NCI-H1105 treated with DMSO at 0.1 percent for 48 hours (cell line): ENCODE measurements around the gene NRL.

Experiments
- DNase-seq: peaks from one replicate; lab custom pipeline; 2025; lab: John Stamatoyannopoulos, UW

Gene NRL

DNA sequence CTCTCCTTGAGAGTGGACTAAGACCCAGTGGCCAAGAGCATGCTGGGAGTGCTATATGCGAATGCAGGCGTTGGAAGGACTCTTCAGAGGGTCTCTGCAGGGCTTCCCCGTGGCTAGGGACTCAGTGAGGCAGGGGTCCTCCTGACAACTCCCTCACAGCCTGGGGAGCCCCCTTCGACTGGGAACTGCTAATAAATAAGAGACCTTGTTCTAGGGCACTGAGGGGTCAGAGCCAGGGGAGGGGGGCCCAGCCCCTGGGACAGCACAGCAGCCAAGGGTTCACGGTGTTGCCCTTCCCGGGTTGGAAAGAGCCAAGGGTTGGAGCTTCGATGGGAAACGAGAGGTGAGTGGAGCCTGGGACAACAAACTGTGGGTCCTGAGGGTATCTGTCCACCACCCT is 49.3 kb downstream of the NRL start:
- DNase-seq, result no peak

DNA sequence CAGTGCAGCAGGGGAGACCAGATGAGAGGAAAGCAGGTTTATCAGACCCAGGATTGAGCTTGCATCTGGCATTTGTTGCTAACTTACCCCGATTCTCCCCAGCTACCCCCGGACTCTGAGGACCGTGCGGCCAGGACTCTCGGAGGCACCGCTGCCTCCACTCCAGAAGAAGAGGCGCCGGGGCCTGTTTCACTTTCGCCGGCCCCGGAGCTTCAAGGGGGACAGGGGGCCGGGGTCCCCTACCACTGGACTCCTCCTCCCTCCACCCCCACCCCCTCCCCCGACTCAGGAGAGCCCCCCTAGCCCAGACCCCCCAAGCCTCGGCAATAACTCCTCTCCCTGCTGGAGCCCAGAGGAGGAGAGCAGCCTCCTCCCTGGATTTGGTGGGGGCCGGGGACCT is 49.9 kb downstream of the NRL start:
- DNase-seq, result no peak

- no peak for DNase-seq
These were observed 50.5 kb downstream of the NRL start for GRCh38 chr14:24064091-24064795.

GRCh38 chr14:24063263-24063836 is 51.4 kb downstream of the NRL start:
- no peak for DNase-seq

GRCh38 chr14:24062216-24062980 is 52.4 kb downstream of the NRL start:
- no peak for DNase-seq

- DNase-seq, result no peak
These were observed 53.5 kb downstream of the NRL start for GRCh38 chr14:24060984-24061913.

- DNase-seq, result no peak
These were observed 54.3 kb downstream of the NRL start for GRCh38 chr14:24060443-24060842.

- DNase-seq, result no peak
These were observed 54.8 kb downstream of the NRL start for GRCh38 chr14:24059841-24060388.

DNA sequence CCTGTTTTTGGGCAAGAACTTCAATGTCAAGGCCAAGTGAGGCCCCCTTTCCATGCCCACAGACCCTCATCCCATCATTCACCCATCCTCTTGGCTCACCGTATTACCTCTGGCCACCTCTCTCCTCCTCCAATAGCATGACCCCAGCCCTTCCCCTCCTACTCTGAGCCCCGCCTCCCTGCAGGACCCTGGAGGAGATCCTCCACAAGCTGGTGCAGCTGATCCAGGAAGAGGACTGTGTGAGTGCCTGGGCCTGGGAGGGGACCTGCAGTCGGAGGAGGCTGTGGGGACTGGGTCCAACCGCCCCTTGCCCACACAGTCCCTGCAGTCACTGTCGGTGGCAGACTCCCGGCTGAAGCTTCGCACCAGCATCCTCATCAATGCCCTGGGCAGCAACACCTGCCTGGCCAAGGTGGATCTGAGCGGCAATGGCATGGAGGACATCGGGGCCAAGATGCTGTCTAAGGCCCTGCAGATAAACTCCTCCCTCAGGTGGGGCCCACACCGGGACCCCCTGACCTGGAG is 55.7 kb downstream of the NRL start:
- DNase-seq, result no peak

- DNase-seq, result no peak
These were observed 56.3 kb downstream of the NRL start for GRCh38 chr14:24058260-24058950.

- no peak for DNase-seq
These were observed 56.9 kb downstream of the NRL start for GRCh38 chr14:24057867-24058259.

DNA sequence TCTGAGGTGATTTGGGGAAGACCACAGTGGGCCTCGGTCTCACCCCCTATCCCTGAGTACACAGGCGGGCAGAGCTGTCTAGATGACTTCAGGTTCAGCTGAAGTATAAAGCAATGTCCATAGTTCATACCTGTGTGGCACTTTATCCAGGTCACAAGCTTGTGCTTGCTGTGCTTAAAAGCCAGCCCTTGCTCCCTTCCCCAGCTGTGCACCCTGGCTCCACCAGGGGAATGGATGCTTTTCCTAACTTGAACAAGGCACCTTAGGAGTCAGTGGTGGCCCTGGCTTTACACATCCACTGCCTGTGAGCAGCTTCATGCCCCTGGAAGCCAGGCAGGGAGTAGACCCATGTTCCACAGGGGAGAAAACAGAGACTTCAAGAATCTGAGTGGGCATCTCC is 57.5 kb downstream of the NRL start:
- DNase-seq, result no peak

DNA sequence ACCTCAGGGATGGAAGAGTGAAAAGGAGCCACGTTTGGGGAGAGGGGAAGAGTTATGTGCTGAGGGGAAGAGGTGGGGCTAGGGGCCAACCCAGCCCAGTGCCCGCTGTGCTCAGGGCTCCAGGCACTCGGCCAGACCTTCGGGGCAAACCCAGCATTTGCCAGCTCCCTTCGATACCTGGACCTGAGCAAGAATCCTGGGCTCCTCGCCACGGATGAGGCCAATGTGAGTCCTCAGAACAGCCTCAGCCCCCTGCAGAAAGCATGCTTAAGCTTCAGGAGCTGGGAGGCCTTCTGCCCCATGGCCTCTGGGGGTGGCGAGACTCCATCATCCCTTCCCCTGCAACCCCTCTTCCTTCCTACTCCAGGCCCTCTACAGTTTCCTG is 58.0 kb downstream of the NRL start:
- no peak for DNase-seq

DNA sequence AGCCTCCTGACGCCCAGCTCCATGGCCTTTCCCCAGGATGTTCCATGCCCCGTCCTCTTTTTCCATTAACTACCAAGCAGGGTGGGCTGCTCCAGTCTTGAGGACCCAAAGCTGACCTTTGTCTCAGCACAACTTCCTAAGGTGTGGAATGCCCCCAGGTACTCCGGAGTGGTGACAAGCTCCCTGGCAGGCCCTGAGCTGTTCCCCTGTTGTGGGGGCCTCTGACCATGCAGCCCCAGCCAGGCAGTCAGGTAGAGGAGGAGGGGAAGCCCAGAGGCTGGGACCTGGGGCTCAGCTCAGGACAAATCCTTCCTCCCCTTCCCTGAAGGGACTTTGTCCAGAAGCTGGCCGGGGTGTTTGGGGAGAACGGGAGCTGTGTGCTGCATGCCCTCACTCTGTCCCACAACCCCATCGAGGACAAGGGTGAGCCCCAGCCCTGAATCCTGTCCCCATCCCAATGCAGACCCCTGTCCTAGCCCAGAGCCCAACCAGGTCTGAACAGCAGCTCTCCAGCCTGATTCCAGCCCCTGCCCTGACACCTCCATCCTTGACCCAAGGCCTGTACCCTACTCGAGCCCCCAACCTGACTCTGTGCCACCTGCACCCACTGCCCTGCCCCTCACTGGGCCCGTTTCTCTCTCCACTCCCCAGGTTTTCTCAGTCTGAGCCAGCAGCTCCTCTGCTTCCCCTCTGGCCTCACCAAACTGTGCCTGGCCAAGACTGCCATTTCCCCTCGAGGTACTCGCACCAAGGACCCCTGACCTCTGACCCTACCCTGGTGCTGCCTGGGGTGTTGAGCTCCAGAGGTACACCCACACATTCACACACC is 58.6 kb downstream of the NRL start:
- no peak for DNase-seq

DNA sequence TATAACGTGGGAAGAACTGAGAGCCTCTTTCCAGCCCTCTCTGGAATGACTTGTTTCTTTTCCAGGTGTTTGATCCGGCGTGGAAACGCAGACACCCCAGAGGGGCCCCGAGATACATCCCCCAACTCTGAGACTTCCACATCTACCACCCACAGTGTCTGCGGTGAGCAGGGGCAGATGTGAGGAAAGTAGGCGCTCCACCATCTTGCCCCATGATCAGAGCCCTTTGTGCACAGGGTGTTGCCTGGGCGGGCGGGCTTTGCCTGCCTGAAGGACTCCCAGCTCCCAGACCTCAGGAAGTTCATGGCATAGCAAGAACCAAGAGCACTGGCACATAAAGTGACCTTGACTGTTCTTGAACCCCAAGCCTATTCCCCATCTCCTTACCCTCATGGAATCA is 60.1 kb downstream of the NRL start:
- no peak for DNase-seq

- no peak for DNase-seq
These were observed 60.5 kb downstream of the NRL start for GRCh38 chr14:24054324-24054641.

DNA sequence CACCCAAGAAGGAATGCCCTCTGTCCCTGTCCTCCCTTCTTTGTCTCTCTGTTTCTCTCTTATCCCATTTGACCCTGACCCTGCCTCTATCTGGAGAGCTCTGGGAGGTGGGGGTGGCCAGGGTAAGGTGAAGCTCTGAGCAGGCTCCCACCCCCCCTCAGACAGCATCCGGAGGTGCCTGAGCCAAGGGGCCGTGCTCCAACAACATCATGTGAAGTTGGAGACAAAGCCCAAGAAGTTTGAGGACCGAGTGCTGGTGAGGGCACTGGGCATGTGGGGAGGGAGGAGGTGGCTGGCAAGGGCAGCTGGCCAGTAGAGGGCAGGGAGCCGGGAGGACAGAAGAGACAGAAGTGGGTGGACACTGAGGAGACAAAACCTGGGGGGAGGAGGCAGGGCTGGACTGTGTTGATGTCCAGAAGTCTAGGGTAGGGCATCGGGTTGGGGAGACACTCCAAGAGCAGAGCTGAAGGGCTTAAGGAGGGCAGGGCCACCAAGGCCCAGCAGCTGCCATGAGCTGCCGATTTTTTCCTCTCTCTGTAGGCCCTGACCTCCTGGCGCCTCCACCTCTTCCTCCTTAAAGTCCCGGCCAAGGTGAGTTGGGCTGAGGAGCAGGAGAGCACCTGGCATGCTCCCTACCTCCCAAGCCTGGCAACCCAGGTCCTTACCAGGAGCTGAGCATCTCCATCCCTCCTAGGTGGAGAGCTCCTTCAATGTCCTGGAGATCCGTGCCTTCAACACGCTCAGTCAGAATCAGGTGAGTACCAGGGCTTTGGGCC is 61.0 kb downstream of the NRL start:
- no peak for DNase-seq

DNA sequence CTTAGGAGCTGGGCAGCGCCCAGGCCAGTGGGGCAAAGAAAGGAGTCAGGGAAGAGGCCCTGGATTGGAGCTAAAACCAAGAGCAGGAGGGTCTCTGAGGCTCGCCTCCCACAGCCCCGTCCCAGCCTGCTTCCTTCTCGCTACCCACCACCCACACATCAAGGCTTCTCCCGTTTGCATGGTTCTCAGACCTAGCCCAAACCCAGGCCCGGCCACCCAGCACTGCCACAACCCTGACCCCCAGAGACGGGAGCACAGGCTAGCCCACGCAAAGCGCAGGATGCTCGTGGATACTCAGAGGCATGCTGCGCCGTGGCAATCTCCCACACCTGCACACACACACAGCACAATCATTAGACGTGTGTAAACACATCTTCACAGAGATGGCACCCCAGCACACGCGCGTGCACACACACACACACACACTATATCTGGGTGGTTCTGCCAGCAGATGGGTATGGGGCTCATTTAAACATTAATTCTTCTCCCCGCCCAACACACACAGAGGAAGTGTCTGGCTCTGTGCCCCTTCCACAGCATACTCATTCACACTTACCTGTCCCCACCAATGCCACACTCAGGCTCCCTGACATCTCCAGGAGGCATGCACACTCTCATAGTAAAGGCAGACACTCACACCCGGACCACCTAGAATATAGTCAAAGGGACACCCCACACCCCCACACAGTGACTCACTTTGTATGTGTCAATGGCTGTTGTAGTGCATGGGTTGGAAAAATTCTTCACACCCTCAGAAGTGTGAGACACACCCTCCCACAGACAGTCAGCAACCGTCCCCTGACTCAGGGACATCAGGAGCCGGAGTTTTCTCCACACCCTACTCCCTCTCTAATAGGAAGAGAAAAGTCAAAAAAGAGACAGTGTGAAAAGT is 61.8 kb downstream of the NRL start:
- DNase-seq, result no peak
